ELR (cell line): ENCODE measurements around the gene PVRIG.
"Not testable (repeated sequence)": the region's sequence is repeated elsewhere in the genome, so short reads cannot be mapped to it uniquely, and the experiment has no call there.

ENCODE experiments used
- DNase-seq: peaks from one replicate; pipeline ENCODE4 v3.0.0-alpha.2; 2015; ENCODE audit warnings: low read depth

The PVRIG gene

GRCh38 chr7:100234660-100235317 is 15.0 kb downstream of the PVRIG start:
- not testable (repeated sequence) for DNase-seq

DNA sequence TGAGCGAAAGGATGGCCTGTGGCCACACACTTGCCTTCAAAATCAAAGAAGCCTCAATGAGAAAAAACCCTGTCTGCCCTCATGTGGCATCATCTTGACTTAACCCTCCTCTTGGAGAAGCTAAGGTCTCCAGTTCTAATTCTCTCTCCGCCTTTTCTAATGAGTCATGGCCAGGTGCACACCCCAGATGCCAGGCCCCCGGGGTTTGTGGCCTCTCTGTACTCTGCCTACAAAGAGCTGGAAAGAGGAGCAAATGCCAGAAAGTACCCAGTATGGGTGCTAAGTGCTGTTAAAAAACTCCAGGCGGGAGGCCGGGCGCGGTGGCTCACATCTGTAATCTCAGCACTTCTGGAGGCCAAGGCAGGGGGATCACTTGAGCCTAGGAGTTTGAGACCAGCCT is 20.2 kb downstream of the PVRIG start:
- DNase-seq: not testable (repeated sequence)

DNA sequence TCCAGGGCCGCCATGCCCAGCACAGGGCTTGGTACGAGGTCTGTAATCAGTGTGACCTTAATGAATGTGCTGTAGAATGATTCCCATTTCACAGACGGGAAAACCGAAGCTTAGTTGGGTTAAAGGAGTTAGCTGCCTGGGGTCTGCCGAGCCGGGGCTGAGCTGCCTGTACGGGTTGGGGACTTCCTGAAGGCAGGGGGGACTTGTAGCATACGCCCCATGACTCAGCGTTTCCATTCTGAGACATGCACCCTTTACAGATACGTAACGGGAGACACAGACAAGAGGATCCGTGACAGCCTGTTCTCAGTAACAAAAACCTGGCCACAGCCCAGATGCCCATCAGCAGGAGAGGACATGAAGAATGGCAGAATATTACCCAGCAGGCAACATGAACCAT is 23.6 kb downstream of the PVRIG start:
- not testable (repeated sequence) for DNase-seq

GRCh38 chr7:100244988-100245605 is 25.3 kb downstream of the PVRIG start:
- not testable (repeated sequence) for DNase-seq

DNA sequence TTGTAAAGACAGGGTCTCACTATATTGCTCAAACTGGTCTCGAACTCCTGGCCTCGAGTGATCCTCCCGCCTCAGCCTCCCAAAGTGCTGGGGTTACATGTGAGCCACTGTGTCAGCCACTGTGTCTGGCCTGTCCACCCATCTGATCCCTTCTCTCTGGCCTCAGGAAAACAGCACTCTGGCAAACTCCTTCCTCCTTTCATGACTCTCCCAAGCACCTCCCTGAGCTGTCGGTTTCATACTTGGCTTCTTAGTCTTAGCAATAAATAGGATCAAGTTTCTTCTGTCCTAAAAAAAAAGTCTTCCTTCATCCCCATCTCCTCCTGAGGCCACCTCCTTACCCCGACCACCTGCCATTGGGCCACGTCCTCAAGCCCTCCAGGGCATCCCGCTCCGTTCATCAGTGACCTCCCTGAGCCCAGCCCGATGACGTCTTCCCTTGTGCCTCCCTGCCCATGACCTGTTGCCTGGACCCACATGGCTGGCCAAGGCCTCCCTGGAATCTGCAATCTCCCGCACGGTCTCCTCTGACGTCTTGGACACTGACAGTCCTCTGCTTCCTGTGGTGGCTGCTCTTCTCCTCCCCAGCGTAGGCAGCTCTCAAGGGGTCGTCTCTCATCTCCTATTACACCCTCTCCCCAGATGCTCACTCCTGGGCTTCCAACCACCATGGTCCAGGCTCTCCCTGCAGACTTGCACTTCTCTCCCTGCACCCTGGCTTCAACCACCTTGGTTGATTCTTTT is 26.5 kb downstream of the PVRIG start:
- DNase-seq: not testable (repeated sequence)

- not testable (repeated sequence) for DNase-seq
Measured at GRCh38 chr7:100246865-100247137, 27.1 kb downstream of the PVRIG start.

DNA sequence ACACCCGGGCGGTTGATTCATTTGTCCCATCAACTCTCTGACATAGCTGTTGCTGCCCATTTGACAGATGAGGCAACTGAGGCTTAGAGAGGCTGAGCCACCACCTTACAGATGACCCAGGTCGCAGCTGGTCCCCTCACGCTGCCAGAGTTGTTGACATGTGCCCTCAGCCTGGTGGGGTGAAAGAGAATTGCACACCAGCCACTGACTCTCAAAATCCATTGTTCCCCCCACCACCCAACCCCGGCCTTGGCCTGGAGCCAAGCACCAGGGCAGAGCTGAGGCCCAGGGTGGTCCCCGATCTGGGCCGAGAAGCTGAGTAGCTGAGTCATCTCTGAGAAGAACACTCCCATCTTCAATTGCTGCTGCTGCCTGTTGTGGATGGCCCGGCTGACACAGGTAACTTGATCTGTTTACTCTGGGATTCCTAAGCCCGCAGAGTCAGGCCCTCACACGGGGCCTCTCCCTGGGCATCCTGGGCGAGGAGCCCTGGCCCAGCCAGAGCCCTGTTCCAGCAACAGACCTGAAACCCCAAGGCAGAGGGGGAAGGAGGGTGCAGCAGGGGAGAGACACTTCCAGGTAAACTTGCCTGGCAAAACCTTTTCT is 27.5 kb downstream of the PVRIG start:
- DNase-seq: peak; percentile 70

GRCh38 chr7:100248483-100248882 is 28.7 kb downstream of the PVRIG start:
- DNase-seq: no peak

DNA sequence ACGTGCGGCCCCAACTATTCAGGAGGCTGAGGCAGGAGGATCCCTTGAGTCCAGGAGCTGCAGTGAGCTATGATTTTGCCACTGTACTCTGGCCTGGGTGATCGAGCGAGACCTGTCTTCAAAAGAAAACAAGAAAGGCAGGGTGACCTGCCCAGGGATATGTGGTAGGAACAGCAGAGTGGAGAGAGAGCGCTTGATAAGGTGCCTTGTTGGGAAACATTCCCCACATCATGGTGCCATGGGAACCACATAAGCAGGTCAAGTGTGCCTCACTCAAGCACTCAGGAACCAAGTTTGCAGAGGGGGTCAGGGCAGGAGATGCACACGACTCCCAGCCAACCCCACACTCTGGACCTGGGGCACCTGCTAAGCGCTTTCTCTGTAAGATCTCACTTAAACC is 37.3 kb downstream of the PVRIG start:
- DNase-seq: no peak

GRCh38 chr7:100259984-100260383 is 40.2 kb downstream of the PVRIG start:
- not testable (repeated sequence) for DNase-seq

GRCh38 chr7:100262896-100263295 is 43.1 kb downstream of the PVRIG start:
- DNase-seq: not testable (repeated sequence)

- DNase-seq: not testable (repeated sequence)
Measured at GRCh38 chr7:100264223-100264622, 44.5 kb downstream of the PVRIG start.

DNA sequence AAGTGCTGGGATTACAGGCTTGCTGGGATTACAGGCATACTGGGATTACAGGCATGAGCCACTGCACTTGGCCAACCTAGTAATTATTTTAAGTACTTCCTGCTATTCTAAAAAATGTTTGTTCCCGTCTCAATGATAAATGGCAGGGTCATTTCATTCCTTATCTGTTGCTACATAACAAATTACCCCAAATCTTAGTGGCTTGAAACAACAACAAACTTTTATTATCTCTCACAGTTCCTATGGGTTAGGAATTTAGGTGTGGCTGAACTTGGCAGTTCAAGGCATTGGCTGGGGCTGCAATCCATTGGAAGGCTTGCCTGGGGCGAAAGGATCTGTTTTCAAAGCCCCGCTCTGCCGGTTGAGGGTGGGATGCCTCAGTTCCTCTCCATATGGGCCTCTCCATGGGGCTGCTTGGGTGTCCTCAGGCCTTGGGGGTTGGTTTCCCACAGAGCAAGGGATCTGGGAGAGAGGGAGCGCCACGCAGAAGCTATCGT is 45.0 kb downstream of the PVRIG start:
- DNase-seq: not testable (repeated sequence)

- not testable (repeated sequence) for DNase-seq
Measured at GRCh38 chr7:100265851-100266250, 46.1 kb downstream of the PVRIG start.

DNA sequence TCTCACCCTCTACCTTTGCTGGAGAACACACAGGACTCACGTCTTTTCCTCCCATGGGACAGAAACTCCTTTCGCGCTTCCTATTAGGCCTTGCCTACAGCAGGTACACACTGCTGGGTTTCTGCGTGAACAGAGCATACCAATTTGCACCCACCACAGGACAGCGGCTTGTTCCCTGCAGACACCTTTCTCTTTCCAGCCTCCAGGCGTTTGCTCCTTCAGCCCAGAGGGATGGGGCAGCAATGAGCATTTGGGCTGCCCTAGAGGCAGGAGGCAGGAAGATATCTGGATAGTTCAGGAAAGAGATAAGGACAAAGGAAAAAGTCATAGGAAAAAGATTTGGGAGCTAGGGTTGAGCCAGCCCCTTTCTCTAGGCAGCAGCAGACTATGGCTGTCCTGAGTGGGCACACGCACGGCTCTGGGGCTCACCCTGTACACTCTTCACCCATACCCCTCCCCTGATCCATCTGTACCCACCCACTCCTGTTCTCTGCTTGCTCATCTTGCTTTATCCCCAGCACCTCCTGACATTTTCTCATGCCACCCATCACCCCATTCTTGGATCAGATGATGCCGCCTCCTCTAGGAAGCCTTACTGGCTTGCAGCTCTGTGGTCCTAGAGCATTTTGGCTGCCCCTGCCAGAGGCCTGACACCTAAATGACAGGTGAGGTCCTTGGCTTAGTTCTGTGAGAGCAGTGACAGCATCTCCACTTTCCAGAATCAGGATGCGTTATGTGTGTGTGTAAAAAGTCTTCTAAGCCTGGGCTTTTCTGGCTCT is 47.0 kb downstream of the PVRIG start:
- DNase-seq: no peak

DNA sequence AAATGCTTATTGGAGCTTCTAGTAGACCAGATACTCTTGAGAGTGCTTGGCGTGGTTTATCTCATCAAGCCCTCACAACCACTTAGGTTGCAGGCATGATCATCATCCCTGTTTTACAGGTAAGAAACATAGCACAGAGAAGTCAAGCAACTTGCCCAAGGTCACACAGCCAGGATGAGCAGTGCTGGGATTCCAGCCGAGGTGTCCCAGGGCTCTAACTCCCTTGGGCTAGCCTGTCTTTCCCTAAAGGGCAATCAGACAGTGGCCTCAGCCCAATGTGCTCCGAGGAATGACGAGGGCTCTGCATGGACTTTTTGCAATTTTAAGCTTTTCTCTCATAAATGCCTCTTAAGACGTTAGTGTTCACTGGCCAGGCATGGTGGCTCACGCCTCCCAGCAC is 47.9 kb downstream of the PVRIG start:
- no peak for DNase-seq

GRCh38 chr7:100268882-100269281 is 49.1 kb downstream of the PVRIG start:
- not testable (repeated sequence) for DNase-seq

- DNase-seq: not testable (repeated sequence)
Measured at GRCh38 chr7:100269306-100270045, 49.7 kb downstream of the PVRIG start.

DNA sequence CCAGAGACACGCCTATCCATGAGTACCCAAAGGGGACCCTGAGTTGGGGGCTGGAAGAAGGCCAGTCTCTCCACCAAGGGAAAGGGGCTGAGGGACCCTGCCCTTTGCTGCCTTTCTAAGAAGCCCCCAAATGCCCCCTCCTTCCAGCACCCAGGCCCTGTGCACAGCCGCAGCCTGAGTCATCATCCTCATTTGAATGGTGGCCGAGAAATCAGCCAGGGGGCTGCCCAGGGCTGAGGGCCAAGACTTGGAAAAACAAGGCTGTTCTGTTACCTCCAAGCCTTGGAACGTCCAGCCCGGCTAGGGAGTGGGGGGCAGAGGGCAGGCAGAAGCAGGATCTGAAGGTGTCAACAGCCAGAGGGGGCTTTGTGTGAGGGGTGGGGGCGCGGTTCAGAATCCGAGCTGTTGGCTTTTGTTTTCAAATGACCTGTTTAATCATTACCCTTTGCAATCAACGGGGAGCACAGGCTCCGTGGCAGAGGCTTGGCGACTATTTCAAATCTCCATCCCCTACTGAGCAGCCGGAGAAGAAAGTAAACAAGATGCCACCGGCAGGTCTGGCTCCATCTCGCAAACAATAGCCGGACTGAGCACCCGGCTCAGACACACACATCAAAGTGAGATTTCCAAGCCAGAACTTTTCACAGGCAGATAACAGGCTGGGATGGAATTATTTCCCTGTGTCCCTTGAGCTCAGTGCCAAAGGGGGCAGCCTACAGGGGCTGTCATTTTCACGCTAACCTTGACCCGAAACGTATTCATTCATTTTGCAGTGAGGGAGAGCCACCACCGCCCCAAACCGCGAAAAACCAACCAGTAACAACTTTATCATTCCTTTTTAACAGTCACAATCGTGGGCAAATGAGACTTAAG is 50.5 kb downstream of the PVRIG start:
- DNase-seq: peak; percentile 19
